Measurements from ENCODE around the gene SRCIN1. TPM values are rescaled to one million over a fixed set of nuclear protein-coding genes. Genes with fewer than 3 reads are reported as not detected.
"Not testable (repeated sequence)": the region's sequence is repeated elsewhere in the genome, so short reads cannot be mapped to it uniquely, and the experiment has no call there.

The SRCIN1 gene
- total RNA-seq, 1 experiment from 2014 or later: 16.7 TPM

DNA sequence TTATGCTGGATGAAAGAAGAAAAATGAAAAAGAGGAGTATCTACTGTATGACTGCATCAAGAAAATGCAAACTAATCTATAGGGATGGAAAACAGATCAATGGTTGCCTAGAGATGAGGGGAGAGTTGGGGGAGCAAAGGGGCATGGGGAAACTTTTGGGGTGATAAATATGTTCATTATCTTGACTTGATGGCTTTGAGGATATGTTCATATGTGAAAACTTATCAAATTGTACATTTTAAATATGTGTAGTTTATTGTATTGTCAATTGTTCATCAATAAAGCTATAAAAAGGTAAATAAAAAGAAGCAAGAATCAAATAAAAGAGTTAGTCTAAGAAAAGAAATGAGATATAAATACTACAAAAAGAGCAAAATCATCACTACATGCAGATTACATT lies 19.7 kb upstream of the SRCIN1 start:
- no peaks in the 10 kb centered on the region for H3K9me2 ChIP-seq (ENCODE audit: insufficient read depth)
- POLR2A ChIA-PET (ENCODE audit: unreplicated experiment): no interaction called here
- no peaks in the 10 kb centered on the region for H3K36me3 ChIP-seq (ENCODE audit: low read depth)
- no peak overlapping the region for H3K27ac ChIP-seq
- H3K4me3 ChIP-seq: no peak overlapping the region
- peaks cover 7% of the 10 kb centered on the region; the same call in 1 of the 2 replicates for H3F3A ChIP-seq (ENCODE audit: insufficient read depth, low read depth)
- intact Hi-C loops (cut with micrococcal nuclease; ENCODE audit: unreplicated experiment): no loop called here
- no peaks in the 10 kb centered on the region; the same call in 1 of the 2 replicates for H3K27me3 ChIP-seq (ENCODE audit: insufficient read depth, low read depth)
- no peak overlapping the region for H3K4me2 ChIP-seq
- no peak for DNase-seq
- H3K4me1 ChIP-seq (replicated peaks; ENCODE audit: insufficient read depth): no peaks in the 10 kb centered on the region
- CTCF ChIA-PET: no interaction called here
- H3K79me2 ChIP-seq (ENCODE audit: low read depth): no peaks in the 10 kb centered on the region
- no peak for TF ChIP-seq EZH2 (IDR thresholded peaks at IDR 0.05; ENCODE audit: low read depth)
- TF ChIP-seq, protein P1, sequence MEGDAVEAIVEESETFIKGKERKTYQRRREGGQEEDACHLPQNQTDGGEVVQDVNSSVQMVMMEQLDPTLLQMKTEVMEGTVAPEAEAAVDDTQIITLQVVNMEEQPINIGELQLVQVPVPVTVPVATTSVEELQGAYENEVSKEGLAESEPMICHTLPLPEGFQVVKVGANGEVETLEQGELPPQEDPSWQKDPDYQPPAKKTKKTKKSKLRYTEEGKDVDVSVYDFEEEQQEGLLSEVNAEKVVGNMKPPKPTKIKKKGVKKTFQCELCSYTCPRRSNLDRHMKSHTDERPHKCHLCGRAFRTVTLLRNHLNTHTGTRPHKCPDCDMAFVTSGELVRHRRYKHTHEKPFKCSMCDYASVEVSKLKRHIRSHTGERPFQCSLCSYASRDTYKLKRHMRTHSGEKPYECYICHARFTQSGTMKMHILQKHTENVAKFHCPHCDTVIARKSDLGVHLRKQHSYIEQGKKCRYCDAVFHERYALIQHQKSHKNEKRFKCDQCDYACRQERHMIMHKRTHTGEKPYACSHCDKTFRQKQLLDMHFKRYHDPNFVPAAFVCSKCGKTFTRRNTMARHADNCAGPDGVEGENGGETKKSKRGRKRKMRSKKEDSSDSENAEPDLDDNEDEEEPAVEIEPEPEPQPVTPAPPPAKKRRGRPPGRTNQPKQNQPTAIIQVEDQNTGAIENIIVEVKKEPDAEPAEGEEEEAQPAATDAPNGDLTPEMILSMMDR (conservative IDR thresholded peaks at IDR 0.05): no peak
- no peaks in the 10 kb centered on the region for H3K9me3 ChIP-seq (ENCODE audit: insufficient read depth, low read depth)
- H2AFZ ChIP-seq: no peak overlapping the region
- no TSS peak for BruUV-seq (replicated peaks)
- H4K20me1 ChIP-seq (ENCODE audit: insufficient read depth): no peaks in the 10 kb centered on the region

DNA sequence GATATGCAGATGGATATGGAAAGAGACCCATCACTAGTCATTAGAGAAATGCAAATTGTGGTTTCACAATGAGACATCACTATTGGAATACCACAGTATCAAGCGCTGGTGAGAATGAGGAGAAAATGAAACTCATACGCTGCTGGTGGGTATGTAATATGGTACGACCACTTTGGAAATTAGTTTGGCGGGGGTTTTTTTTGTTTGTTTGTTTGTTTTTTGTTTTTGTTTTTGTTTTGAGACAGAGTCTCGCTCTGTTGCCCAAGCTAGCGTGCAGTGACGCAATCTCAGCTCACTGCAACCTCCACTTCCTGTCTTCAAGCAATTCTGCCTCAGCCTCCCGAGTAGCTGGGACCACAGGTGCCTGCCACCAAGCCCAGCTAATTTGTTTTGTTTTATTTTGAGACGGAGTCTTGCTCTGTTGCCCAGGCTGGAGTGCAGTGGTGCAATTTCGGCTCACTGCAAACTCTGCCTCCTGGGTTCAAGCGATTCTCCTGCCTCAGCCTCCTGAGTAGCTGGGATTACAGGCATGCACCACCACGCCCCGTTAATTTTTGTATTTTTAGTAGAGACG lies 19.1 kb upstream of the SRCIN1 start:
- H4K20me1 ChIP-seq (ENCODE audit: insufficient read depth); H3K79me2 ChIP-seq (ENCODE audit: low read depth); H3K9me3 ChIP-seq (ENCODE audit: insufficient read depth, low read depth); BruUV-seq (replicated peaks); intact Hi-C loops (cut with micrococcal nuclease; ENCODE audit: unreplicated experiment); H3K36me3 ChIP-seq (ENCODE audit: low read depth); H3K9me2 ChIP-seq (ENCODE audit: insufficient read depth); H3F3A ChIP-seq (ENCODE audit: insufficient read depth, low read depth); H3K27me3 ChIP-seq (ENCODE audit: insufficient read depth, low read depth); H3K4me1 ChIP-seq (replicated peaks; ENCODE audit: insufficient read depth); H2AFZ ChIP-seq; DNase-seq; H3K4me2 ChIP-seq; H3K27ac ChIP-seq; H3K4me3 ChIP-seq; CTCF ChIA-PET: not testable (repeated sequence)
- POLR2A ChIA-PET (ENCODE audit: unreplicated experiment): interaction anchor here (0.6 kb wide), 1 partner anchor 69 kb away, joined by 3 read pairs; no protein-coding TSS in a partner anchor

DNA sequence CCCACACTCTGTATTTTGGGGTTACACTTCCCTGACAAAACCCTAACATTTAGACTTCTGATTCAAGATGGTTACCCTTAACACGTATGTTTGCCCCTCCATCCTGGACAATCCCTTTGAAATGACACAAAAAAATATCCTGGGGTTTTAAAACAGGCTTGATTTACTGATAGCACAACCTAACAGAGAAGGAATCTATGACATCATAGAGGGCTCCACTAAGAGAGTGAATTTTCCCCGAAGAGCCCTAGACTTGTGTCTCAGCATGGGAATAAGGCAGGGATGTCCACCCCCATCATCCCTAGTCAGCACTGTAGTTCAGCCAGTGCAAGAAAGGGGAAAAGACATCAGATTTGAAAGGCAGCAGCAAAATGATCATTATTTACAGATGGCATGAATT lies 15.8 kb upstream of the SRCIN1 start:
- H4K20me1 ChIP-seq (ENCODE audit: insufficient read depth): no peaks in the 10 kb centered on the region
- no peak overlapping the region for H3K4me3 ChIP-seq
- no TSS peak for BruUV-seq (replicated peaks)
- no peak overlapping the region for H2AFZ ChIP-seq
- H3K79me2 ChIP-seq (ENCODE audit: low read depth): no peaks in the 10 kb centered on the region
- TF ChIP-seq EZH2 (IDR thresholded peaks at IDR 0.05; ENCODE audit: low read depth): no peak
- no peaks in the 10 kb centered on the region for H3K36me3 ChIP-seq (ENCODE audit: low read depth)
- H3K4me2 ChIP-seq: no peak overlapping the region
- intact Hi-C loops (cut with micrococcal nuclease; ENCODE audit: unreplicated experiment): no loop called here
- H3K9me2 ChIP-seq (ENCODE audit: insufficient read depth): no peaks in the 10 kb centered on the region
- POLR2A ChIA-PET (ENCODE audit: unreplicated experiment): no interaction called here
- no peaks in the 10 kb centered on the region for H3K9me3 ChIP-seq (ENCODE audit: insufficient read depth, low read depth)
- CTCF ChIA-PET: no interaction called here
- no peak for DNase-seq
- no peaks in the 10 kb centered on the region for H3K4me1 ChIP-seq (replicated peaks; ENCODE audit: insufficient read depth)
- no peaks in the 10 kb centered on the region; the same call in 1 of the 2 replicates for H3K27me3 ChIP-seq (ENCODE audit: insufficient read depth, low read depth)
- no peaks in the 10 kb centered on the region for H3F3A ChIP-seq (ENCODE audit: insufficient read depth, low read depth)
- H3K27ac ChIP-seq: no peak overlapping the region

DNA sequence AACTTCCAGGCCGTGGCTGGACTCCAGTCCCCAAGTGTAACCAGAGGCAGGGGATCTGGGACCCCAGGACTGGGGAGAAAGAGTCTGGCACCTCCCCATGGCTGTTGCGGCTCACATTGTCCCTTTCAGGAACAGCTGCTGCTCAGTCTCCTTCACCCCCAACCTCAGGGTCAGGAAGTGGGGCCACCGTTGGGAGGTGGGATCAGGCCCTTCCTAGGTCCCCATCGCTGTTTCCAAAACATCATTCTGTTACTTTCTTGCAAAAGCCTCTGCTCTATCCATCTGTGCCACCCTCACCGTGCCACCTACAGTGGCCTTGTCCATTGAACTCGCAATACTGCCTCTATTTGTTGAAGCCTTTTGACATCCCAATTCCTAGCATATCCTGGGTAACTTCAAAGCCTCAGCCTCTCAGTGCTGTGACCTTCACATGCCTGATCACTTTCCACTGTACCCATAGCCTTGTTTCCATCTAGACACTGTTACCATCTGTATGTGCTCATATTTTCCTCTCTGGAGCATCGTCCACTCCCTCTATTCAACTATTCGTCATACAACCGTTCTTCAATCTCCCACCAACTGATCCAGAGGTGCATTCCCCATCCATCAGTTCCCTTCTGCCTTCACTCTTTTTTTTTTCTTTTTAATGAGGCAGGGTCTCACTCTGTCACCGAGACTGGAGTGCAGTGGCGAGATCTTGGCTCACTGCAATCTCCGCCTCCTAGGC lies 15.0 kb upstream of the SRCIN1 start:
- H2AFZ ChIP-seq: no peak overlapping the region
- H3K79me2 ChIP-seq (ENCODE audit: low read depth): no peaks in the 10 kb centered on the region
- H3K4me2 ChIP-seq: no peak overlapping the region
- DNase-seq: no peak
- ChIA-PET POLR2A (ENCODE audit: unreplicated experiment) (no interaction called here), CTCF (no interaction called here)
- no peaks in the 10 kb centered on the region; the same call in 1 of the 2 replicates for H3K27me3 ChIP-seq (ENCODE audit: insufficient read depth, low read depth)
- no peak overlapping the region for H3K27ac ChIP-seq
- TF ChIP-seq, protein P1 (conservative IDR thresholded peaks at IDR 0.05): no peak
- TF ChIP-seq EZH2 (IDR thresholded peaks at IDR 0.05; ENCODE audit: low read depth): no peak
- intact Hi-C loops (cut with micrococcal nuclease; ENCODE audit: unreplicated experiment): no loop called here
- no TSS peak for BruUV-seq (replicated peaks)
- no peaks in the 10 kb centered on the region for H3K36me3 ChIP-seq (ENCODE audit: low read depth)
- no peaks in the 10 kb centered on the region for H3F3A ChIP-seq (ENCODE audit: insufficient read depth, low read depth)
- H3K9me3 ChIP-seq (ENCODE audit: insufficient read depth, low read depth): no peaks in the 10 kb centered on the region
- no peaks in the 10 kb centered on the region for H3K4me1 ChIP-seq (replicated peaks; ENCODE audit: insufficient read depth)
- H3K4me3 ChIP-seq: no peak overlapping the region
- no peaks in the 10 kb centered on the region for H4K20me1 ChIP-seq (ENCODE audit: insufficient read depth)
- H3K9me2 ChIP-seq (ENCODE audit: insufficient read depth): no peaks in the 10 kb centered on the region

Measured in PC-9 (cell line).